H9 (cell line): ENCODE data around the gene CDC42EP3. TPM values are rescaled to one million over a fixed set of nuclear protein-coding genes. Genes with fewer than 3 reads are reported as not detected.

Source experiments
- DNase-seq: peaks from one replicate; pipeline ENCODE4 v3.0.0-alpha.2; 2017
- H2AFZ ChIP-seq: one replicate; pipeline ENCODE4 v1.6.1; 2013; ENCODE audit warnings: mild to moderate bottlenecking, low read length, control low read depth, moderate library complexity
- H2AK5ac ChIP-seq: 2 replicates; pipeline ENCODE4 v1.6.1; 2013; ENCODE audit warnings: low read length, control low read depth, mixed read lengths; ENCODE audit not compliant: insufficient read length
- H2BK120ac ChIP-seq: one replicate; pipeline ENCODE4 v1.6.1; 2013; ENCODE audit warnings: low read depth, mild to moderate bottlenecking, low read length, control low read depth, inconsistent platforms; ENCODE audit not compliant: poor library complexity, severe bottlenecking
- H2BK12ac ChIP-seq: 2 replicates; pipeline ENCODE4 v1.6.1; 2013; ENCODE audit warnings: low read length, control low read depth, mixed read lengths, low read depth; ENCODE audit not compliant: insufficient read length
- H2BK15ac ChIP-seq: 2 replicates; pipeline ENCODE4 v1.6.1; 2013; ENCODE audit warnings: low read depth, low read length, control low read depth
- H2BK20ac ChIP-seq: one replicate; pipeline ENCODE4 v1.6.1; 2013; ENCODE audit warnings: low read depth, mild to moderate bottlenecking, low read length, control low read depth, inconsistent platforms; ENCODE audit not compliant: poor library complexity, severe bottlenecking
- H2BK5ac ChIP-seq: 2 replicates; pipeline ENCODE4 v1.6.1; 2013; ENCODE audit warnings: low read length, control low read depth, mixed read lengths; ENCODE audit not compliant: insufficient read length
- H3K14ac ChIP-seq: 2 replicates; pipeline ENCODE4 v1.6.1; 2013; ENCODE audit warnings: low read length, control low read depth; ENCODE audit not compliant: insufficient read depth
- H3K18ac ChIP-seq: 2 replicates; pipeline ENCODE4 v1.6.1; 2013; ENCODE audit warnings: low read depth, mild to moderate bottlenecking, mixed read lengths, low read length, control low read depth; ENCODE audit not compliant: insufficient read length
- H3K23ac ChIP-seq: 2 replicates; pipeline ENCODE4 v1.6.1; 2013; ENCODE audit warnings: low read length, control low read depth, mixed read lengths, low read depth; ENCODE audit not compliant: insufficient read length
- H3K23me2 ChIP-seq: 2 replicates; pipeline ENCODE4 v1.6.1; 2013; ENCODE audit warnings: low read depth, mild to moderate bottlenecking, mixed read lengths, low read length, control low read depth; ENCODE audit not compliant: insufficient read length, poor library complexity, severe bottlenecking
- H3K27ac ChIP-seq: 2 replicates; pipeline ENCODE4 v1.5.1; 2013; ENCODE audit warnings: low read length, control low read depth, mixed read lengths, low read depth; ENCODE audit not compliant: insufficient read length
- H3K27me3 ChIP-seq: 2 replicates; pipeline ENCODE4 v1.6.1; 2013; ENCODE audit warnings: low read length, control low read depth, inconsistent platforms; ENCODE audit not compliant: insufficient read depth
- H3K4ac ChIP-seq: 2 replicates; pipeline ENCODE4 v1.6.1; 2013; ENCODE audit warnings: low read depth, mild to moderate bottlenecking, control low read depth, inconsistent platforms, low read length, moderate library complexity
- H3K4me1 ChIP-seq: 2 replicates; pipeline ENCODE4 v1.6.1; 2013; ENCODE audit warnings: low read length, control low read depth, inconsistent platforms; ENCODE audit not compliant: insufficient read depth
- H3K4me2 ChIP-seq: 2 replicates; pipeline ENCODE4 v1.6.1; 2013; ENCODE audit warnings: low read length, control low read depth, mixed read lengths; ENCODE audit not compliant: insufficient read length, insufficient read depth
- H3K56ac ChIP-seq: 2 replicates; pipeline ENCODE4 v1.6.1; 2013; ENCODE audit warnings: low read depth, mild to moderate bottlenecking, mixed read lengths, low read length, control low read depth; ENCODE audit not compliant: insufficient read length
- H3K79me1 ChIP-seq: 2 replicates; pipeline ENCODE4 v1.6.1; 2013; ENCODE audit warnings: low read depth, mild to moderate bottlenecking, moderate library complexity, low read length, control low read depth, inconsistent platforms; ENCODE audit not compliant: insufficient read depth, poor library complexity, severe bottlenecking
- H3K79me2 ChIP-seq: 2 replicates; pipeline ENCODE4 v1.6.1; 2013; ENCODE audit warnings: low read length, control low read depth, inconsistent platforms; ENCODE audit not compliant: insufficient read depth
- H3K9ac ChIP-seq: 2 replicates; pipeline ENCODE4 v1.6.1; 2013; ENCODE audit warnings: low read length, control low read depth, mixed read lengths; ENCODE audit not compliant: insufficient read length; ENCODE audit errors: extremely low read depth
- H3K9me3 ChIP-seq: one replicate; pipeline ENCODE4 v1.6.1; 2013; ENCODE audit warnings: low read depth, low read length, inconsistent platforms; ENCODE audit not compliant: control insufficient read depth
- H3T11ph ChIP-seq: one replicate; pipeline ENCODE4 v1.6.1; 2013; ENCODE audit warnings: mild to moderate bottlenecking, low read length, control low read depth, inconsistent platforms
- H4K20me1 ChIP-seq: one replicate; pipeline ENCODE4 v1.6.1; 2013; ENCODE audit not compliant: control insufficient read depth, insufficient read length, insufficient read depth
- H4K5ac ChIP-seq: 2 replicates; pipeline ENCODE4 v1.6.1; 2013; ENCODE audit warnings: low read depth, mild to moderate bottlenecking, mixed read lengths, low read length, control low read depth; ENCODE audit not compliant: insufficient read length
- H4K8ac ChIP-seq: replicated peaks from 2 replicates; pipeline ENCODE4 v1.6.1; 2013; ENCODE audit warnings: low read length, control low read depth, mixed read lengths, low read depth; ENCODE audit not compliant: insufficient read length
- H4K91ac ChIP-seq: 2 replicates; pipeline ENCODE4 v1.6.1; 2013; ENCODE audit warnings: low read depth, mild to moderate bottlenecking, moderate library complexity, mixed read lengths, low read length, control low read depth; ENCODE audit not compliant: insufficient read length
- H3K27ac Mint-ChIP-seq, 3 experiments: 2 replicates in 2 of 3; 3 replicates in 1 of 3; pipeline ENCODE4 v1.8.0; 2020 to 2021; ENCODE audit warnings: mixed read lengths in 3 of 3, mild to moderate bottlenecking in 1 of 3, moderate library complexity in 1 of 3
- H3K27me3 Mint-ChIP-seq: 2 replicates; pipeline ENCODE4 v1.8.0; 2021; ENCODE audit warnings: low read depth, mild to moderate bottlenecking, moderate library complexity, mixed read lengths
- H3K36me3 Mint-ChIP-seq, 3 experiments: 2 replicates in 2 of 3; 3 replicates in 1 of 3; pipeline ENCODE4 v1.8.0; 2020 to 2021; ENCODE audit warnings: low read depth in 3 of 3, mixed read lengths in 3 of 3; ENCODE audit not compliant: insufficient read depth in 1 of 3
- H3K4me1 Mint-ChIP-seq, 2 experiments: 2 replicates each; pipeline ENCODE4 v1.8.0; 2020; ENCODE audit warnings: mixed read lengths in 2 of 2
- H3K4me3 Mint-ChIP-seq, 2 experiments: 2 replicates in 1 of 2; 3 replicates in 1 of 2; pipeline ENCODE4 v1.8.0; 2020 to 2021; ENCODE audit warnings: mild to moderate bottlenecking in 2 of 2, mixed read lengths in 2 of 2, moderate library complexity in 1 of 2
- H3K9me3 Mint-ChIP-seq, 2 experiments: 2 replicates in 1 of 2; 3 replicates in 1 of 2; pipeline ENCODE4 v1.8.0; 2020; ENCODE audit warnings: mild to moderate bottlenecking in 2 of 2, mixed read lengths in 2 of 2, moderate library complexity in 1 of 2
- CTCF ChIP-seq: fragments of 200-600 bp; sonication (generic); conservative IDR thresholded peaks from 3 replicates; pipeline ENCODE4 v1.8.0; 2021; ENCODE audit warnings: antibody characterized with exemption, mild to moderate bottlenecking
- WGBS: extraction: QIAGEN DNeasy Blood & Tissue Kit; methylation state at CpG from one replicate; pipeline ENCODE4 v1.1.7; 2013; ENCODE audit warnings: missing lambda C conversion rate, low lambda C conversion rate, mixed read lengths; ENCODE audit not compliant: insufficient read length; ENCODE audit errors: extremely low coverage; 5-methylcytosine and 5-hydroxymethylcytosine counted together
- total RNA-seq: library from RNA; stranded (reverse); gene quantifications from 2 replicates; pipeline ENCODE4 v1.2.1, GENCODE V29; 2021

The CDC42EP3 gene
- total RNA-seq, 1 experiment from 2014 or later = 61.5 TPM

- no peak overlapping the region for H2AK5ac ChIP-seq
- H3K79me1 ChIP-seq = no peaks in the 10 kb centered on the region
- H2BK20ac ChIP-seq = no peak overlapping the region
- H3K9me3 ChIP-seq = no peaks in the 10 kb centered on the region
- H2BK15ac ChIP-seq = no peak overlapping the region
- Mint-ChIP-seq H3K36me3 (peaks cover under 1 to 5% (median 4%) of the 10 kb centered on the region in 3 experiments; a peak in 4 of 7 replicates), H3K4me1 (peaks cover 0 to 4% of the 10 kb centered on the region in 2 experiments; a peak in 1 of 4 replicates), H3K4me3 (no peak overlapping the region), H3K9me3 (peaks cover 4 to 5% of the 10 kb centered on the region in 2 experiments; a peak in 3 of 5 replicates), H3K27me3 (peaks cover 6% of the 10 kb centered on the region), H3K27ac (no peak overlapping the region)
- no peak overlapping the region for H3K18ac ChIP-seq
- H3K27ac ChIP-seq = no peak overlapping the region
- H3K4me2 ChIP-seq = no peak overlapping the region
- no peak overlapping the region for H4K91ac ChIP-seq
- H3K4ac ChIP-seq = no peak overlapping the region
- no peak overlapping the region for H3K56ac ChIP-seq
- no peaks in the 10 kb centered on the region for H3K79me2 ChIP-seq
- no peak overlapping the region for H2AFZ ChIP-seq
- H3K27me3 ChIP-seq = no peaks in the 10 kb centered on the region
- no peak overlapping the region for H4K8ac ChIP-seq
- no peak overlapping the region for H2BK120ac ChIP-seq
- H4K5ac ChIP-seq = no peak overlapping the region
- no peak for DNase-seq
- H3K14ac ChIP-seq = no peak overlapping the region
- no peak overlapping the region for H3K23ac ChIP-seq
- H2BK12ac ChIP-seq = no peak overlapping the region
- H4K20me1 ChIP-seq = no peaks in the 10 kb centered on the region
- H3T11ph ChIP-seq = no peak overlapping the region
- no peak overlapping the region for H3K9ac ChIP-seq
- TF ChIP-seq CTCF = no peak
- no CpG with 5 or more reads among the region's 1 CpG for WGBS
- no peak overlapping the region for H2BK5ac ChIP-seq
- no peaks in the 10 kb centered on the region for H3K23me2 ChIP-seq
- no peaks in the 10 kb centered on the region; the same call in 1 of the 2 replicates for H3K4me1 ChIP-seq
Measured at GRCh38 chr2:37600735-37601134, 70.7 kb downstream of the CDC42EP3 start.
